ENCODE data around the gene PHLDA3.

Gene PHLDA3

GRCh38 chr1:201434266-201434665 is 34.7 kb downstream of the PHLDA3 start:
- Histone ChIP-seq H3K36me3 (replicated peaks; ENCODE audit: low read depth, low read length) (no peaks in the 10 kb centered on the region), H3K4me1 (ENCODE audit: low read length) (peaks cover 8% of the 10 kb centered on the region; the same call in 1 of the 2 replicates), H3K27me3 (ENCODE audit: low read depth, low read length) (peaks cover 23% of the 10 kb centered on the region), H3K9me3 (ENCODE audit: insufficient read depth, low read length) (no peaks in the 10 kb centered on the region), H3K27ac (ENCODE audit: low read length) (no peak overlapping the region), H3K9ac (ENCODE audit: low read length) (no peak overlapping the region), H3K4me3 (ENCODE audit: low read length) (no peak overlapping the region), H4K20me1 (ENCODE audit: insufficient read depth, low read length) (no peaks in the 10 kb centered on the region), H3K79me2 (ENCODE audit: low read length) (no peaks in the 10 kb centered on the region), H3K4me2 (ENCODE audit: low read length) (no peak overlapping the region), H2AFZ (ENCODE audit: low read depth, low read length) (no peak overlapping the region)
- TF ChIP-seq EZH2phosphoT487 (IDR thresholded peaks at IDR 0.05; ENCODE audit: low read depth), result no peak
- no peak for TF ChIP-seq CTCF (IDR thresholded peaks at IDR 0.05; ENCODE audit: low read depth, low read length)

GRCh38 chr1:201433609-201434008 is 35.4 kb downstream of the PHLDA3 start:
- Histone ChIP-seq H3K79me2 (ENCODE audit: low read length) (no peaks in the 10 kb centered on the region), H3K4me3 (ENCODE audit: low read length) (no peak overlapping the region), H3K4me1 (ENCODE audit: low read length) (peaks cover 8% of the 10 kb centered on the region; the same call in 1 of the 2 replicates), H4K20me1 (ENCODE audit: insufficient read depth, low read length) (no peaks in the 10 kb centered on the region), H3K4me2 (ENCODE audit: low read length) (no peak overlapping the region), H3K36me3 (replicated peaks; ENCODE audit: low read depth, low read length) (no peaks in the 10 kb centered on the region), H3K27ac (ENCODE audit: low read length) (no peak overlapping the region), H3K27me3 (ENCODE audit: low read depth, low read length) (peaks cover 23% of the 10 kb centered on the region), H3K9me3 (ENCODE audit: insufficient read depth, low read length) (no peaks in the 10 kb centered on the region), H2AFZ (ENCODE audit: low read depth, low read length) (no peak overlapping the region), H3K9ac (ENCODE audit: low read length) (no peak overlapping the region)
- TF ChIP-seq CTCF (IDR thresholded peaks at IDR 0.05; ENCODE audit: low read depth, low read length) (no peak), EZH2phosphoT487 (IDR thresholded peaks at IDR 0.05; ENCODE audit: low read depth) (no peak)

- Histone ChIP-seq H3K9me3 (ENCODE audit: insufficient read depth, low read length) (no peaks in the 10 kb centered on the region), H3K27ac (ENCODE audit: low read length) (no peak overlapping the region), H3K79me2 (ENCODE audit: low read length) (no peaks in the 10 kb centered on the region), H3K4me3 (ENCODE audit: low read length) (no peak overlapping the region), H3K27me3 (ENCODE audit: low read depth, low read length) (peaks cover 14% of the 10 kb centered on the region), H2AFZ (ENCODE audit: low read depth, low read length) (no peak overlapping the region), H3K36me3 (replicated peaks; ENCODE audit: low read depth, low read length) (no peaks in the 10 kb centered on the region), H3K4me1 (ENCODE audit: low read length) (peaks cover 2% of the 10 kb centered on the region; the same call in 1 of the 2 replicates), H3K9ac (ENCODE audit: low read length) (no peak overlapping the region), H4K20me1 (ENCODE audit: insufficient read depth, low read length) (no peaks in the 10 kb centered on the region), H3K4me2 (ENCODE audit: low read length) (no peak overlapping the region)
- TF ChIP-seq CTCF (IDR thresholded peaks at IDR 0.05; ENCODE audit: low read depth, low read length), result no peak
- TF ChIP-seq EZH2phosphoT487 (IDR thresholded peaks at IDR 0.05; ENCODE audit: low read depth), result no peak
Measured at GRCh38 chr1:201430776-201431175, 38.2 kb downstream of the PHLDA3 start.

- Histone ChIP-seq H3K4me2 (ENCODE audit: low read length) (no peak overlapping the region), H2AFZ (ENCODE audit: low read depth, low read length) (no peak overlapping the region), H3K79me2 (ENCODE audit: low read length) (no peaks in the 10 kb centered on the region), H3K27ac (ENCODE audit: low read length) (no peak overlapping the region), H3K27me3 (ENCODE audit: low read depth, low read length) (peaks cover 14% of the 10 kb centered on the region), H4K20me1 (ENCODE audit: insufficient read depth, low read length) (no peaks in the 10 kb centered on the region), H3K9me3 (ENCODE audit: insufficient read depth, low read length) (no peaks in the 10 kb centered on the region), H3K9ac (ENCODE audit: low read length) (no peak overlapping the region), H3K4me3 (ENCODE audit: low read length) (no peak overlapping the region), H3K4me1 (ENCODE audit: low read length) (no peaks in the 10 kb centered on the region), H3K36me3 (replicated peaks; ENCODE audit: low read depth, low read length) (no peaks in the 10 kb centered on the region)
- TF ChIP-seq EZH2phosphoT487 (IDR thresholded peaks at IDR 0.05; ENCODE audit: low read depth), result no peak
- no peak for TF ChIP-seq CTCF (IDR thresholded peaks at IDR 0.05; ENCODE audit: low read depth, low read length)
Measured at GRCh38 chr1:201429736-201430501, 39.1 kb downstream of the PHLDA3 start.

Measured in OCI-LY3 (cell line).